ENCODE data around the gene FAM81A.
"Not testable (repeated sequence)": the region's sequence is repeated elsewhere in the genome, so short reads cannot be mapped to it uniquely, and the experiment has no call there.

The FAM81A gene

DNA sequence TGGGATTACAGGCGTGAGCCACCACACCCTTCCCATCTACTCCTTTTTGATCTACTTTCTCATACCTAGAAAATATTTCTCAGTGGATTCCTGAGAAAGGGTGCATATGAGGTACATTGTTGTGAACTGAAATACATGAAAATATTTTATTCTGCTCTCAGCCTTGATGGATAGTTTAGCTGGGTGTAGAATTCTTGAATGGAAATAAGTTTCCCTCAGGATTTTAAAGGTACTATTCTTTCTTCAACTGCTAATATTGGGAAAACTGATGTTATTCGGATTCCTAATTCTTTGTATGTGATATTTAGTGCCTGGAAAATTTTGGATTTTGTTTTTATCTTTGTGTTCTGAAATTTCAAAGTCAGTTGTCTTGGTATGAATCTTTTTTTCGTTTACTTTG is 9.1 kb upstream of the FAM81A start:
- not testable (repeated sequence) for DNase-seq

DNA sequence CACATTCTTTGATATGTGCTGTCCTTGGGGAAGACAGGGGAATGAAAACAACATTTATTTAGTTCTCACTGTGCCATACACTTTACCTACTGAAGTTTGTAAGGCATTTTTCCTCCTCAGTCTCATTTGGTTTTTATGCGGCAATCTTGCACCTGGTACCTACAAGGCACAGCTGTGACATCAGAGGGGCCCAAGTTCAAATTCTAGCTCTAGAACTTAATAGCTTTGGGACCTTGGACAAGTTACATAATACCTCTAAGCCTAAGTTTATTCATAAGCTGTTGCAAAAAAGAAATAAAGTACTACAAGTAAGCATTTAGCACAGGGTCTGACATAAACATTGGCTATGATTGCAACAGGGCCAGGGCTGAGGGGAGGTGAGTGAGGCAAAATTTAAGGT is 5.6 kb upstream of the FAM81A start:
- DNase-seq: no peak

DNA sequence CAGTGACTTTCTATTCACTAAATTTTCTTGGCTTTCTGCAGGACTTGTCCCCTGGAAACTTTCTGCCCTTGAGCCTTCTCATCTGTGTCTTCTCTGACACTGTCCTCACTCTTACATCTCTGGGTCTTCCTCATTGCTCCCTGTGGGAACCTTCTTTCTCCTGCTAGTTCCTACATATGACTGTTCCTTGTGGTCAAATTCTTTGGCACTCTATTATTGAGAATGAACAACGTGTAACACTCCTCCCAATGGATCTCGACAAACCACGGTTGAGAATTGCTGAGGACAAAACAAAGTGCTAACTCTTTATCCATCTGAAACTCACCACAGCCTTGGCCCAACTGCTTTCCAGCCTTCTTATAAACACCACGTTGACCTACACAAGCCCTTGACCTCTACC is 3.5 kb upstream of the FAM81A start:
- DNase-seq: no peak

DNA sequence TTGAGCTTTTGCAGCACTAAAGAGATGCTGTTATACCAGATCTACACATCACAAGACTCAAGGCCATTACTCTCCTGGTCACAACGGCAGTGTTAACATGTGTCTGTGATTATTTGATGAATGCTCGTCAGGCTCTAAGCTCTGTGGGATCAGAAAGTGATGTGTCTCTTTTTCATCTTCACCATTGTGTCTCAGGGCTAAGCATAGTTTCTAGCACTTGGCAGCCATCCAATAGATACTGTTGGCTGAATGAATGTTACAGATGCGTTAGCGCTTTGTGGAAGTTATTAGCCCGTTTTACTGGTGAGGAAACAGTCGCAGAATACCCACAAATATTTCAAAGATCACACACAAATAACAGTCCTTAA is 1.2 kb upstream of the FAM81A start:
- no peak for DNase-seq

DNA sequence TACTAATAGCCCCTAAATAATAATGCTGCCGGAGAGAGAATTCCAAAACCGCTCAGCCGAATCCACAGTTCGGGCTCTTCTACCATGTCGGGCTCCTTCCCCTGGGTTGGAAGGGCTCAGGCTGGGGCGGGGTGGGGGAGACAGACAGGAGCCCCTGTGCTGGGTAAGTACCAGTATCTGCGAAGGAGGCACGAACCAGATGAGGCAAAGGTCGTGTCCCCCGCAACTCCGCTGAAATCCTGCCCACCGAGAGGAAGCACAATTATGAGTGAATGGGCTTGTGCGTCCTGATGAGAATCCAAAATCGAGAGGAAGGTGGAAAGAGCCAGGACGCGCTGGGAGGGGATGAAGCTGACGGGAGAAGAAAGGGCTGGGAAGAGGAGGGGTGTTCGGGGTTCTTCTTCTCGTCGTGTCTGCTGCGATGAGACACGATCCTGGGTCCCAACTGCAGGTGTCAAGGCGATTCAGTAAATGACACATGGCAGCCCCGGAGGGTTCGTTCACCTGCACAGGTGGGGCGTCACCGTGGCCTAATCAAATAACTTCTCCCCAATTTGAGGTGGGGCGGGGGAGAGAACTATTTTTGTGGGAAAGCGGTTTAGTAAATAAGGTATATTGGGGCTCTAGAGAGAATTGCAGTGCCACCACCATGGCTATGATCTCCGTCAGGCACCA is 707 bp upstream of the FAM81A start:
- no peak for DNase-seq

DNA sequence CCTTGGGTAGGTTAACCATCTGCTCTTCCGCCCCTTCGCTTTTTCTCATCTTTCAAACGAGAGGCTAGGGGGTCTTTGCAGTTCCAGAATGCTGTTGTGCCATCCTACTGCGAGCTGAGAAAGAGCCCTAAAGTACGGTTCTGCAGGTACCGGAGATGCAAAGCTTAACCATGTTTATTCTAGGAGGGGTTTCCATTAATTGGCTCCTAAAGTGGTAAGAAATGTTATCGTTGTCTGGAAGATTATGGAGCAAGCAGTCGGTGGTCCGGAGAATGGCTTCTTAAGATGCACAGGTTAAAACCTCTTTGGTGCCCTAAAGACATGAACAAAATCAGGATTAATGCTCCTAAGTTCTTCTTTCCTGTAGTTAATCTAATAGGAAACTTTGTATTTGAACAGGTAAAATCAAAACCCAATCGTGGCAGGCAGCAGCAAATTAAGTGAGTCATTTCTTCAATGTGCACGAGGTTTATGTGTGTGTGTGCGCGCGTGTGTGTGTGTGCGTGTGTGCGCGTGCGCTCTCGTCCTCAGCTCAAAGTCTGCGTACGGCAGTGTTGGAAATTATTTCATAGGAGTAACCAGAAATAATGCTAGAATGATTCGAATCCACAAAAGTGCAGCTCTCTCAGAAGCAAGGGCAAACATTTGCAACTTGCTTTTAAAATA is 772 bp downstream of the FAM81A start:
- no peak for DNase-seq

DNA sequence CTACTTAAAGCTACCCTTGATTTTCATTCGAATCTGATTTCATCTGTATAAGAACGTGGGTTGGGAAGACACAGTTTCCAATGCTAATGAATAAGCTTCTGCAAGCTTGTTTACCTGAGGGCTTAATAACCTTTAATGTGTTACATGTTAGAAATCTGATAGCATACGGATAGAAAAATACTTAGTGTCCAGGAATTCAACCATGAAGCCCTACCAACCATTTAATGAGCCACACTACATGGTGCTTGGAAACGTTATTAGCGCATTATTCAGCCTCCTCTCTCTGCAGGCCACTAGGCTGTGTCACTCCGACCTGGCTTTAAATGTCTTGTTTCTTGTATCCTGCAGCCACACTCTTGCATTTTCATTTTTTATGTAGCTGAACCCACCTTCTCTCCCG is 1.6 kb downstream of the FAM81A start:
- no peak for DNase-seq

DNA sequence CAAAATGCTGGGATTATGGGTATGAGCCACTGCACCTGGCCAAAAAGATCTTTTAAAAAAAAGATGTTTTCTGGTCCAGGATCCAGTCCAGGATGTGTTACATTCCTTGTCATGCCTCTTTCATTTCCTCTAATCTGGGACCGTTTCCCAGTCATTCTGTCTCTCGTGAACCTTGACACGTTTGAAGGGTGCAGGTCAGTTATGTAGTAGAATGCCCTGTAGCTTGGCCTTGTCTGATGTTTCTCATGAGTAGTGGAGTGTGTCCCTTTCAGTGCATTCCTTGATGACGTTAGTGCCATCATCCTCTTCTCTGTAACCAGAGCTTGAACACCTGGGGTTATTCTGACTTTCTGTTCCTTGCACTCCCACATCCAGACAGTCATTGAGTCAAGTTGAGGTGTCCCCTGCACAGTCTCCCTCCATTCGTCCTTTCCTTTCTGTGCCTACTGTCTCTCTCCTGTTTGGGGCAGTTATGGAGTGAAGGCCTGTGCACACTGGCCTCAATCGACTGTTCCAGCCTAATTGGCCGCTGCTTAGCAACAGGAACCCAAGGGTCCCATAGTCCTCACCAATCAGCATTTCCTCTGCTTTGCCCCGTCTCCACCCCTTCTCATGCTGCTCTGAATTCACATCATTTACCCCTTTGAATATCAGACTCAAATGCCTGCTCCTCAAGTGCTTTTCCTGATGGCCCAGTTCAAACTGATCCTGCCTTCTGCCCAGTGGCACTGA is 5.5 kb downstream of the FAM81A start:
- no peak for DNase-seq

DNA sequence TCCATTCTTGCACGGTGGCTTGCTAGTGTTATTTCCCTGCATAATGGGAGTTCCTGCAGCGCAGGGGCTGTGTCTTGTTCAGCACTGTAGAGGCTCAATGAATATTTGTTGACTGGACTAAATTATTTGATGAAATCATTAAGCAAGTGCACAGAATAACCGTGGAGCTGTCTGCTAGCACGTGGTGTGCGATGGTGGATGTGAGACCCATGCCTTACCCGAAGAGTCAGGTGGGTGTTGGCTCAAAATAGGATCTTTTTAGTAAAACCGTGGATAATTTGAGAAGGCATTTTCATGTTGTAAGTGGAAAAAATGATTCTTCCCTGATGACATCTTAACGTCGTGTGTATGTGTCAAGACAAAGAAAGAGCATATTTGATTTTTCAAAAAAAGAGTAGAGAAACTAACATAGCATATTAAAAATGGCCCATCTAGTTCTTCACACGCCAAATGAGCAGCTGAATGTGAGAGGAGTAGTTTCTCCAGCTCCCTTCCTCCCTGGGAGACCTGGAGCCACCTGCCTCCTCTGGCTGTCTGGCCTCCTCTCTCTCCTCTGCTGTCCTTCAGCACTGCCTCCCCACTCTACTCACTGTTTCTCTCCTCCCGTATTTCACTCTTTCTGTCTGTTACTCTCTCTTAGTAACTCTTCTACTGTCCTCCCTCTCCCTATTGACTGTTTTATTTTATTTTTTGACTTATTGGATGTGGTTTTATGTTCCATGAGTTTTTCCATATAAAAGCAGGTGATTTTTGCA is 6.3 kb downstream of the FAM81A start:
- no peak for DNase-seq

DNA sequence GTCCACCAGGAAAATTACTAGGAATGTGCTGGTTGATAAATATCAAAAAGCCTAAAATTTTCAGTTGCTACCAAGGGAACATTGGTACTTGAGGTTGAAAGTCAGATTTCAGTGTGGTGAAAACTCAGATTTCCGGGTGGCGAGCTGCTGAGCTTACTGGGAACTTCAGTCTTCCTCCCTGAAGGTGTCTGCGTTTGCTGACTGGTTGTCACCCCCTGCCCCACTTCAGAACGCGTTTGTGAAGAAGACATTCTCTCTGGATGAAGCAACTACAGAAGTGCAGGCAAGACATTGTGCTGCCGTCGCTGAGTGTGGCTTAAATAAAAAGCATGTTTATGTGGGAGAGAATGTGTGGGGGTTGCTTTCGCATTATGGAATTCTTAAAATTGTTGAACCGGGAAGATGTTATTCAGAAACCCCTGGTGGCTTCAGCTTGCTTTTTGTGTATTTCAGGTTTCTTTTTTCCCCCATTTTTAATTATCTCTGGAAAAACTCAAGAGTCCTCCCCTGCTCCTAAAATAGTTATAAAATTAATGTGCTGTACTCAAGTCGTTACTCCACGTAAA is 7.1 kb downstream of the FAM81A start:
- DNase-seq: no peak

DNA sequence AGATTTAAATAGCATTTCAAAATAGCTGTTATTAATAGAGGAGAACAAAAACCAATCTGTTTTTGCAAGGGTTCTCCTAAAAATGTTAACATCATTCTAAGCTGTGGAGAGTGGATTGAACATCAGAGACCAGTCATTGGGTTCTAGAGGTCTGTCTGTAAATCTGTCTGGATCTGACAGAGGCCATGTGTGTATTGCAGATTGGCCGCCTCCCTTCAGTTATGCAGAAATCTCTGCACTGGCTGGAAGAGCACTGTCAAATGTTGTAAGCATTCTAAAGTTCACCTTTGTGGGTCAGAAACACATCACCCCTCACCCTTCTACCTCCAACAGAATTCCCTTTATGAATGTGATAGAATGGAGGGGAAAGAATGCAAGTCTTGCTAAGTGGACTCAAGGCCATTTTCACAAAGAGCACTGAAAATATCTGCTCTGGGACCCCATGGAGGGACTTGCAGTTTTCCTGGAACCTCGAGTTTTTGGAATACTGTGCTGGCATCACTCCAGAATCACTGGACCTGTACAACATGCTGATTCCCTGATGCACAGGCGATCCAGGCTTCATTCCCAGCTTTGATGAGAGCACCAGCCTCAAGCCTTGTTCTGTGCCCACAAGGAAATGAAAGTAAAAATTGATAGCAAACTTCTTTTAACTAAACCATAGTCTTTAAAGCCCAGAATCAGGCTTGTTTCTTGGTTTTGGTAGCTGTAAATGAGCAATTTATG is 8.4 kb downstream of the FAM81A start:
- no peak for DNase-seq

DNA sequence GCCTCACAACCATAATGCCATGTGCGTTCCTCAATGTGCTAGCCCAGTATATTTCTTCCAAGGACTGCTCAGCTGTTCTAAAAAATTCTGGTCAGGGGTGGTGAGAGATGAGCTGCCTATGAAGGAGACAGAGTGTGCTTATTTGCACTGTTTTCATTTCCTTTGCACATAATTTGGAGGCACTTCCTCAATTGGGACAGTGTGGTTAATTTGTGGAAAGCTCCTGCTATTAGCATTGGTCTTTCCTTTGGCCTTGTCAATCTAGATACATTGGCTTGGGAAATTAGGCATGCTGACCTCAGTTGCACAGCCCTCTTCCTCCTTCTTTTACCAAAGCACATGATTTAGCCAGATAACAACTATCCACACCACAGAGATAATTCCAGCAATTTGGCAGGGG is 9.4 kb downstream of the FAM81A start:
- no peak for DNase-seq

DNA sequence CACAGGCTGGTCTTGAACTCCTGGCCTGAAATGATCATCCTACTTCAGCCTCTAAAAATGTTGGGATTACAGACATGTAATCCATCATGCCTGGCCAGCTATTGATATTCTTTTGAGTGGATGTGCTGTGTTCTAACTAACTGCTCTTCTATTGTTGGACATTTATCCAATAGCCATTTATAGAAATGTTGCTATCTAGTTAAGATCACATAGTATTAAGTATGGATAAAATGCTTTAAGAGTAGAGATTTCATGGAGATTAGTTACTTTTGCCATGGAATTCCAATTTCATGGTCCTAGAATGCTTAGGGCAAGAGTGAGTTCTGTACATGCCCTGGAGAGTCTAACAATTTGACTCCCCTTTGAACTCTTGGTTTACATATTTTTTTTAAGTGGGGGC is 10.9 kb downstream of the FAM81A start:
- DNase-seq: no peak

DNA sequence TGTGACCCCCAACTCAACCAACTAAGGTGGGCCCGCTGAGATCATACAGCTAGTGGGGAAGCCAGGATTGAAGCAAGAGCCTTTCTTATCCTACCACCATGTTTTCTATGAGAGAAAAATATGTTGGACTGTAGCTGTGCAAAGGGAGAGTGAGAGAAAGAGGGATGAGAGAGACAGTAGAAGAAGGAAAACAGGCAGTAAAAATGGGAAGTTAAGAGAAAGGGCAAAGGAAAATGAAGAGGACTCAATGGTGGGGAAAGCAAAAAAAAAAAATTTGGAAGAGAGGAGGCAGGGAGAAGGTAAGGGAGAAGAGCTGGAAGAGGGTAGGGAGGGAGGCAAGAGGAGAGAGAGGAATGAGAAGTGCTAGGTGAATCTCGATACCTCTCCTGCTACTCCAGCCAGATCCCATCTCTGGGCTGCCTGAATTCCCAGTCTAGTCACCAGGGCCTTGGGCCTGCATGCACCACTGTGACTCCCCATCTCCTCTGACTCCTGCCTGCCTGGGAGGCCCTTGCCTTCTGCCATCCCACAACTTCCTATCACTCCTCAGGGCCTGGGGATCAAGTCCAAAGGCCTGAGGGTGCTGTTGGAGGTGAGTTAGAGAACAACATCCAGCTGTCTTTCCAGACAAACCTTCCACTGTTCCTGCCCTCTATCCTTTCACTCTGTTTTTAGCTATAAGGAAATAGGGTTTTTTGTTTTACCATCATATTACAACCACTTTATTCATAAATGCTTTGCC is 15.7 kb downstream of the FAM81A start:
- DNase-seq: no peak

DNA sequence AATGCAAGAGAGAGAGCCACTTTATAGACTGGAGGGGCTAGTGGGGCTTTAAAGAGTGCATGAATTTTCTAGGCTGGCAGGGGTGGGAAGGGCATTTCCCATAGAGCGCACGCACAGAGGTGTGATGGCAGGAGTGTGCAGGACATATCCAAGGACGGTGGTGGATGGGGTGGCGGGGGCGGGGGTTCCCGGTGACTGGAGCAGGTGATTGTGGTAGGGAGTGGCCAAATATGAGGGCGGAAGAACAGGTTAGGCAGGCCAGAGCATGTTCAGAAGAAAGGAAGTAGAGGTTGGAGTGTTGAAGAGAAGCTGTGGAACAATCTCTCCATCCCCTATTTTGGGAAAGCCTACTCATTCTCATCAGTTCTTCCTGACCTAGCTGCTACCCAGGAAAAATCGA is 18.1 kb downstream of the FAM81A start:
- no peak for DNase-seq

DNA sequence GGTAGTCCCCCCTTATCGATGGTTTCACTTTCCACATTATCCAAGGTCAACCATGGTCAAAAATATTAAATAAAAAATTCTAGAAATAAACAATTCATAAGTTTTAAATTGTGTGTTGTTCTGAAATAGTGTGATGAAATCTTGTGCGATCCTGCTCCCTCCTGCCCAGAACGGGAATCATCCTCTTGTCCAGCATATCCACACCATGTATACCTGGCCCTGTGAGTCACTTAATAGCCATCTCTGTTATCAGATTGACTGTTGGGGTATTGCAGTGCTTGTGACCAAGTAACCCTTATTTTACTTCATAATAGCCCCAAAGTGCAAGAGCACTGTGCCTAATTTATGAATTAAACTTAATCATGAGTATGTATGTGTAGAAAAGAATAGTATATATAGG is 19.1 kb downstream of the FAM81A start:
- no peak for DNase-seq

DNA sequence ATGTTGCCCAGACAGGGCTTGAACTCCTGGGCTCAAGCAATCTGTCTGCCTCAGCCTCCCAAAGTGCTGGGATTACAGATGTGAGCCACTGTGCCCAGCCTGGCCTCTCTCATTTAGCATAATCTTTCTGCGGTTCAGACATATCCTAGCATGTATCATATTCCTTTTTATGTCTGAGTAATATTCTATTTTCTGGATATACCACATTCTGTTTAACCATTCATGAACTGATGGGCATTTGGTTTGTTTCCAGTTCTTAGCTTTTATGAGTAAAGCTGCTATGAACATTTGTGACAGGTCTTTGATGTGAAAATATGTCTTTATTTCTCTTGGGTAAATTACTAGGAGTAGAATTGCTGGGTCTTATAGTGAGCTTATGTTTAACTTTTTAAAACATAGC is 23.5 kb downstream of the FAM81A start:
- no peak for DNase-seq

DNA sequence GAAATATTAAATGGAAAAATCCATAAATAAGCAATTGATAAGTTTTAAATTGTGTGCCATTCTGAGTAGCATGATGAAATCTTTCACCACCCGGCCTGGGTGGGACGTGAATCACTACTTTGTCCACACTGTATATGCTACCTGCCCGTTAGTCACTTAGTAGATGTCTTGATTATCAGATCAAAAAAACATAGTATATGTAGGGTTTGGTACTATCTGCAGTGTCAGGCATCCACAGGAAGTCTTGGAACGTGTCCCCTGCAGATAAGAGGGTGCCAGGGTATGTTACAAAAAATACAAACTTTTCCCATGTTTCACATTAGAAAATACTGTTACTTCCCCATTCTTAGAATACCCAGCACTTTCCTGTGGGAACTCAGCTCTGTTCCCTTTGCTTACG is 35.2 kb downstream of the FAM81A start:
- DNase-seq: no peak

DNA sequence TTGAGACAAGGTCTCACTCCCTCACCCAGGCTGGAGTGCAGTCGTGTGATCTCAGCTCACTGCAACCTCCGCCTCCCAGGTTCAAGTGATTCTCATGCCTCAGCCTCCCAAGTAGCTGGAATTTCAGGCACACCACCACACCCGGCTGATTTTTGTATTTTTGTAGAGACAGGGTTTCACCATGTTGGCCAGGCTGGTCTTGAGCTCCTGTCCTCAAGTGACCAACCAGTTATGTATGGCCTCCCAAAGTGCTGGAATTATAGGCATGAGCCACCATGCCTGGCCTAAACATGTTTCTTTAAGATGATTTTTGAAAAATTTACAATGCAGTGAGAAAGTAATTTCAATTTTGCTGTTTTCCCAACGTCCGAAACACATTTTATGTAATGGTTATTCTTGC is 37.2 kb downstream of the FAM81A start:
- not testable (repeated sequence) for DNase-seq

DNA sequence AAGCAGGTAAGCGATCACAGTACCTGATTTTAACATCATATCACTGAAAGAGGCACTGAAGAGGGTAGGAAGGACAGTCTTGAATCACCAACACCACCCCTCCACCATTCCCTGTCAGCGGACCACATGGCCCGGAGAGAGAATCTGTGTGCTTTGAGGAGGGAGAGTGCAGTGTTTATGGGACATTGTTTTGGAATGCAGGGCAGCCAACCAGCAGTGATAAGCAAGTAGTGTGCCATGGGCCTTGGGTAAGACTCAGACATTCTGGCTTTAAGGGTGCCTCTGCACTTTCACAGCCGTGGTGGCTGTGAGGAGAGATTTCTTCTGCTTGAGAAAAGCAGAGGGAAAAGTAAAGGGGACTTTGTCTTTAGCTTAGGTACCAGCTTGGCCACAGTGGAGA is 46.4 kb downstream of the FAM81A start:
- no peak for DNase-seq

DNA sequence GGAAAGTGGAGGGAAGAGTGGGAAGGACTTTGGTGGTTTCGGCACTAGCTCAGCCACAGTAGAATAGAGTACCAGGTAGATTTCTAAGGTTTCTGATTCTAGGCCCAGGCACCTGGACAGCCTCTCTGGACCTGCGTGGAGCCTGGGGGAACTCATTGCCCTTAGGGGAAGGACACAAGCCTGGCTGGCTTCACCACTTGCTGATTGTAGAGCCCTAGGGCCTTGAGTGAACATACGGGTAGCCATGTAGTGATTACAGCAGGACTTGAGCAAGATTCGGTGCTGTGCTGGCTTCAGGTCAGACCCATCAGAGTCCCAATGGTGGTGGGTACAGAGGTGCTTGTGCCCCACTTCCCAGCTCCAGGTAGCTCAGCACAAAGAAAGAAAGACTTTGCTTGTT is 47.0 kb downstream of the FAM81A start:
- DNase-seq: no peak

DNA sequence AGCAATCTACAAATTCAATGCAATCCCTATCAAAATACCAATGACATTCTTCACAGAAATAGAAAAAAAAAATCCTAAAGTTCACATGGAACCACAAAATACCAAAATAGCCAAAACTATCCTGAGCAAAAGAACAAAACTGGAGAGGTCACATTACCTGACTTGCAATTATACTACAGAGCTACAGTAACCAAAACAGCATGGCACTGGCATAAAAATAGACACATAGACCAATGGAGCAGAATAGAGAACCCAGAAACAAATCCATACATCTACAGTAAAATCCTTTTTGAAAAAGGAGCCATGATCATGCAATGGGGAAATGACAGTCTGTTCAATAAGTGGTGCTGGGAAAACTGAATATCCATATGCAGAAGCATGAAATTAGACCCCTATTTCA is 51.5 kb downstream of the FAM81A start:
- not testable (repeated sequence) for DNase-seq
